Measurements from ENCODE around the gene AHCYL2. TPM values are rescaled to one million over a fixed set of nuclear protein-coding genes. Genes with fewer than 3 reads are reported as not detected.

Gene AHCYL2
- total RNA-seq, 1 donor from 2014 or later = 106 TPM

GRCh38 chr7:129265328-129265727 lies 40.5 kb downstream of the AHCYL2 start:
- TF ChIP-seq CTCF (IDR thresholded peaks at IDR 0.05) = no peak
- intact Hi-C loops (cut with DNase I) = no loop called here
- no peaks in the 10 kb centered on the region for H3K9me3 ChIP-seq
- no peak overlapping the region for H3K4me3 ChIP-seq
- DNase-seq (no peak), ATAC-seq (no peak)
- H3K27ac ChIP-seq = no peak overlapping the region
- no peaks in the 10 kb centered on the region for H3K36me3 ChIP-seq
- H3K27me3 ChIP-seq = no peaks in the 10 kb centered on the region
- H3K4me1 ChIP-seq = no peaks in the 10 kb centered on the region

- Histone ChIP-seq H3K4me3 (no peak overlapping the region), H3K4me1 (no peaks in the 10 kb centered on the region), H3K36me3 (no peaks in the 10 kb centered on the region), H3K9me3 (no peaks in the 10 kb centered on the region), H3K27me3 (no peaks in the 10 kb centered on the region), H3K27ac (no peak overlapping the region)
- ATAC-seq (no peak), DNase-seq (no peak)
- no peak for TF ChIP-seq CTCF (IDR thresholded peaks at IDR 0.05)
- intact Hi-C loops (cut with DNase I) = no loop called here
Observed at GRCh38 chr7:129266181-129266580, 41.4 kb downstream of the AHCYL2 start.

GRCh38 chr7:129270077-129270476 lies 45.2 kb downstream of the AHCYL2 start:
- no peaks in the 10 kb centered on the region for H3K27me3 ChIP-seq

GRCh38 chr7:129271500-129272355 lies 46.9 kb downstream of the AHCYL2 start:
- intact Hi-C loops (cut with DNase I) = no loop called here
- peak; percentile 97 for ATAC-seq
- Histone ChIP-seq H3K36me3 (no peaks in the 10 kb centered on the region), H3K4me1 (no peaks in the 10 kb centered on the region), H3K4me3 (peak overlapping the region; percentile 17), H3K27ac (no peak overlapping the region), H3K9me3 (peaks cover 7% of the 10 kb centered on the region), H3K27me3 (no peaks in the 10 kb centered on the region)
- peak; percentile 70 for TF ChIP-seq CTCF (IDR thresholded peaks at IDR 0.05)
- no peak for DNase-seq

More at GRCh38 chr7:129270077-129270476, 45.2 kb downstream of the AHCYL2 start:
- H3K4me3 ChIP-seq = no peak overlapping the region
- no peak for DNase-seq
- no peak for TF ChIP-seq CTCF (IDR thresholded peaks at IDR 0.05)
- no peak for ATAC-seq
- no peak overlapping the region for H3K27ac ChIP-seq
- no peaks in the 10 kb centered on the region for H3K36me3 ChIP-seq
- no peaks in the 10 kb centered on the region for H3K4me1 ChIP-seq
- H3K9me3 ChIP-seq = peaks cover 7% of the 10 kb centered on the region
- intact Hi-C loops (cut with DNase I) = no loop called here

- intact Hi-C loops (cut with DNase I) = no loop called here
- H3K4me1 ChIP-seq = no peaks in the 10 kb centered on the region
- no peak for TF ChIP-seq CTCF (IDR thresholded peaks at IDR 0.05)
- no peaks in the 10 kb centered on the region for H3K27me3 ChIP-seq
- no peak overlapping the region for H3K4me3 ChIP-seq
- H3K27ac ChIP-seq = no peak overlapping the region
- no peaks in the 10 kb centered on the region for H3K36me3 ChIP-seq
- peaks cover 7% of the 10 kb centered on the region for H3K9me3 ChIP-seq
- ATAC-seq = no peak
- DNase-seq = no peak
Observed at GRCh38 chr7:129273936-129274335, 49.1 kb downstream of the AHCYL2 start.

All from upper lobe of right lung (tissue), 1 donor.